GM19452 (cell line): ENCODE data around the gene GGCX.

Experiments
- ATAC-seq: cut with Tn5 transposase; IDR thresholded peaks from one replicate; pipeline ENCODE4 v1.9.1; 2021; ENCODE audit not compliant: unreplicated experiment

GGCX gene

GRCh38 chr2:85542777-85543176, 18.5 kb downstream of the GGCX start:
- no peak for ATAC-seq

DNA sequence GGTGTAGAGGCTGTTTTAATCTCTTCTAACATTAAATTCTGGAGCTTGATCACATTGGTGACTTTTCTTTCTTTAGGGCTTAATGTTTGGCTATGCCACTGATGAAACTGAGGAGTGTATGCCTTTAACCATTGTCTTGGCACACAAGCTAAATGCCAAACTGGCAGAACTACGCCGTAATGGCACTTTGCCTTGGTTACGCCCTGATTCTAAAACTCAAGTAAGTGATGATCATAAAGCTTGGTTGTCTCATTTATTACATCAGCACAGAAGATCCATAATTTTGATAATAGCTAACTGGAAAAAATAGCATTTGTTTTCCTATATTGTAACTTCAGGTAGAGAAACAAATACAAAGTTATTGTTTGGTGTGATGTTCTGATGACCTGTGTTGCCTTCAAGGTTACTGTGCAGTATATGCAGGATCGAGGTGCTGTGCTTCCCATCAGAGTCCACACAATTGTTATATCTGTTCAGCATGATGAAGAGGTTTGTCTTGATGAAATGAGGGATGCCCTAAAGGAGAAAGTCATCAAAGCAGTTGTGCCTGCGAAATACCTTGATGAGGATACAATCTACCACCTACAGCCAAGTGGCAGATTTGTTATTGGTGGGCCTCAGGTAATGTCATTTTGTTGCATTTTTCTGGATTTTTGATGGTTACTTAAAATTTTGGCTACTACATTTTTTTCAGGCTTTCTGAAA, 19.4 kb downstream of the GGCX start:
- ATAC-seq = no peak

GRCh38 chr2:85541262-85541661, 20.0 kb downstream of the GGCX start:
- ATAC-seq = no peak

DNA sequence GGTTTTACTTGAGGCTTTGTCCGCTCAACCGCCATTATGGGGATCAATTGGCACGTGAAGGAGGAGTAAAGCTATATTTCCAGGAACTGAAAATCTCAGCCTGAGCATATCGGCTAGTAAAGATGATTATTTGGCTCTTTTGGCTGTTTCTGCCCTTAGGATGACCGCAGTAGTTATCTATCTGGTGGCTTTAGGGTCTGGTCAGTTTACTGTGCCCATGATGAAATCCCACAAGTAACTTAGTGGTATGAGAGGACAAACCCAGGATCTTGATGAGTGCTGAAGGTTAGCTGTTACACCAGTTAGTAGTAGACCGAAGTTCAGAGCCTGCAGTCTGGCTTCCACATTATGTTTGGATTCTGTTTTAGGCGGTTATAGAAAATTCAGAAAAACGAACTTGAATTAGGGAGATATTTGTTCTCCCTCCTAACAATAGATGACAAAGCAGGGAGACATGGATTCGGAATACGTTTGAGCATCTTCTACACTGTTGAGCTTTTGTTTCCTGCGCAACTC, 21.1 kb downstream of the GGCX start:
- no peak for ATAC-seq

DNA sequence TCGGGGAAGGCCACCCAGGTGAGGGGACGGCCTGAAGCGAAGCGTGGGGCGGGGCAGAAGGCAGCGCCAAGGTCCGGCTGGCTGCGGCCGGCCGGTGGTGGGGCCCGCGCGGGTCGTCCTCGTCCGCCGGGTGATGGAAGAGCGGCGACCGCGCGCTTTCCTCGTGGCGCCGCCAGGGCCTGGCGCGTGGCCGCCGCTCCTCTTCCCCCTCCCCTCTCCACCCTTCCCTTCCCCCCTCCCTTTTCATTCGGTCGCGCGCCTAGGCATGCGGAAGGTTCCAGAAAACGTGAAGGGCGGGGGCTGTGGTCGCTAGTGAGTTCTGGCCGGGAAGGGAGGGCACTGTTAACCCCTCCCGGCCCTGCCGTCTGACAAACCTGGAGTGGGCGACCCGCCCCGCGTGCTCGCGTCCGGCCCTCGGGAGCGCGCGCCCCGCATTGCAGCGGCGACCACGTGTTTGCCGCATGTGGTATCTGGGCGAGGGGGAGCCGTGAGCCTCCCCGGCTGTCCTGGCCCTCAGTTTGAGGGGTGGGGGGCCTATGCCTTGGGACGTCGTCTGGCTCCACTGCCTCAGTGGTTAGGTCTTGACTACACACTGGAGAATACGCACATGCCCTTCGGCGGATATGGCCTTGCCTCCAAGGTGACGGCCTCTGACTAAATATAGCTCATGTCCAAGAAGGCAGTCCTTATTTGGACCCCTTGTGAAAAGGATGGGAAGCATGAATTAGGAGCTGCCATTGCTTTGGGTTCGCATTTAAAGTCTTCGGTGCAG, 21.7 kb downstream of the GGCX start:
- peak; percentile 33 for ATAC-seq

DNA sequence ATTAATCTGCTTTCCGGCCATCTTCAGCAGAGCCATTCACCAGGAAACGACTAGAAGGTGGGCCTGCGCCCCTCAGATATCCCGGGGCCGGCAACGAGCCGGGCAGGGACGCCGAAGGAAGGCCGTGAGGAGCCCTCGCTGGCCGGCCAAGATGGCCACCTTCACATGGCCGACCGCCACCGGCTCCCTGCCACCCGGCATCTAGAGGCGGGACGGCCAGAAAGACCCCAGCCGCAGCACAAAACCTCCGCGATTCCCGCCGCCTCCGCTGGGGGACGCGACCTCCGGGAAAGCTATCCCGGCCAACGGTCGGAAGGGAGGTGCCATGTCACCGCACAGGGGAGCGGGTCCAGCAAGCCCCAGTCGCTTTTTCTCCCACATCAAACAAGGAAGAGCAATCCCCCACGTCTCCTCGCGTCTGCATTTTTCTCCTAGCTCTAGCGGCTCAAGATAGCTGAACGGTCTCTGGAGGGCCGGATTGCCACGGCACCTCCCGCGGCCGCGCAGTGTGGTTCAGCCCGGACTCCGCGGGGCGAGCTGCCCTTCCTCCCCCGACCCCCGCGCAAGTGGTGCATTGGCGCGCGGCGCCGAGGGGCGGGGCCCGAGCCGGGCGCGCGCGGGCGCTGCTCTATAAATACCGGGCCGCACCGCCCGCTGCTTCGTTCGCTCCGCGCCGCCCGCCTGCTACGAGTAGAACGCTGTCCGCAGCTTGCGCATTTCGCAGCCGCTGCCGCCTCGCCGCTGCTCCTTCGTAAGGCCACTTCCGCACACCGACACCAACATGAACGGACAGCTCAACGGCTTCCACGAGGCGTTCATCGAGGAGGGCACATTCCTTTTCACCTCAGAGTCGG, 22.6 kb downstream of the GGCX start, which contains the start of gene MAT2A:
MAT2A (plus strand) TSS at position 662 of the 854 bp plus-strand sequence; CDS start at position 782, 120 bp downstream.
- peak; percentile 70 for ATAC-seq

DNA sequence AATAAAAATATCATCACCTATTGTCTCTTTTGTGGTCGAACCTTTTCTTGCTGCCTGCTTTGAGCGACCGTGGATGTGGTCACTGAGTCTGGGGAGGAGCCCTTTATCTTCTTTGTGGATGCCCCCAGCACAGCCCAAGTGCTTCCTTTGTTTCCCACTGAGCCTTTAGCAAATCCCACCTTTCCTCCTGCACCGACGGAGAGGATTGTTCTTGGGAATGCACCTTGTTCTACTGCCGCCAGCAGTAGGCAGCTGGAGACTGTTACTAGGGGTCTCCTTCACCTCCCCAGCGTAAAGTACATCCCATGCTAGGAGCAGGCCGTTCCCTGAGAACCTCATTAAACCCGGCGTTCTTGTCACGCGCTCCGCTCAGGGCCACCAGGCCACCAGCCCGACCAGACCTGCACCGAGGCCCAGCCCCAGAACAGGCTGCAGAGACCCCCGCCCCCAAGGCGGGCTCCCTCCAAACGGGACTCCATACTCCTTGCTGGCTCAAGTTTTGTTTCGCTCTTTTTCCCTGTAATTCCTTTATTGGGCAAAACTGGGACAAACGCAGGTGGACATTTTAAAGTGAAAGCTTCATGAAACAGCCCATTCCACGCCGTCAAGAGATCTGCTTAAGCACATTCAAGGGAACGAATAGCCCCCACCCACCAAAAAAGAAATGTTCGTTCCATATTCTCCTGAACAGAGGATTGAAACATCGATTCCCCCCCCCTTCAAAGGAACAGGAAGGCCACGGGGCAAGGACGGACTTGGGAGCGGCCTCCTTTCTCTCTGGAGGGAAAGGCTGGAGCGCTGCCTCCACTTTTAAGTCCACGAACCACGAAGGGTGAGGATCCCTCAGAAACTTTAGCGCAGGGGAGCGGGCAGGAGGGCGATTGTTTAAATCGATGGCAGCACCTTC, 23.4 kb downstream of the GGCX start:
- ATAC-seq = no peak

DNA sequence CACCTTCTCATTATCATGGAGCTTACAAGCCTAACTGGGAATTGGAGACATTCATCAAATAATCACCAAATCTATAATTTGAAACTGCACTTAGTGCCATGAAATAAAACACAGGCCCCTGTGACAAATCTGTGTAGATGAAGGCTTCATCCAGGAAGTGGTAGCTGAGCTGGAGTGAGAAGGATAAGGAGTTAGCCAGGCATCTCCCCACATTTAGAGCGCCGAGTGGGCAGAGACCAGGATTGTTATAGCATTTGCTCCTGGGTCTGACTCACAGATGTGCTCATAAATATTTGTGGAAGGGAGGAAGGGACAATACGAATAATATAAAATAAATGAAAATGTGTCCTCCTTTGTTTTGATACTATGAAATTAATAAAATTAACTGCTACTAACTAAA, 24.8 kb downstream of the GGCX start:
- no peak for ATAC-seq

- ATAC-seq = no peak
Measured at GRCh38 chr2:85534881-85535280, 26.4 kb downstream of the GGCX start.

DNA sequence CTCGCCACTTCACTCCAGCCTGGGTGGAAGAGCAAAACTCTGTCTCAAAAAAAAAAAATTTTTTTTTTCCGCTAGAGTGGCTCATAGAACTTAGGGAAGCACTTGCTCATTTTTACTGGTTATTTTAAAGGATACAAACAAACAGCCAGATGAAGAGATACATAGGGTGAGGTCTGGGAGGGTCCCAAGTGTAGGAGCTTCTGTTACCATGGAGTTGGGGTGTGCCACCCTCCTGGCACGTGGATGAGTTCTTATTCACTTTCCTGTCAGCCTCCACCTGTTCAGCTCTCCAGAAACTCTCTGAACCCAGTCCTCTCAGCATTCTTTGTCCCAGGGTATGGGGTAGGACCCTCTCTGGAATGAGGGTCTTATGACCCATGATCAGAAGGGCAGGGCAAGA, 27.2 kb downstream of the GGCX start:
- ATAC-seq = no peak

GRCh38 chr2:85531589-85531988, 29.7 kb downstream of the GGCX start:
- ATAC-seq = no peak

DNA sequence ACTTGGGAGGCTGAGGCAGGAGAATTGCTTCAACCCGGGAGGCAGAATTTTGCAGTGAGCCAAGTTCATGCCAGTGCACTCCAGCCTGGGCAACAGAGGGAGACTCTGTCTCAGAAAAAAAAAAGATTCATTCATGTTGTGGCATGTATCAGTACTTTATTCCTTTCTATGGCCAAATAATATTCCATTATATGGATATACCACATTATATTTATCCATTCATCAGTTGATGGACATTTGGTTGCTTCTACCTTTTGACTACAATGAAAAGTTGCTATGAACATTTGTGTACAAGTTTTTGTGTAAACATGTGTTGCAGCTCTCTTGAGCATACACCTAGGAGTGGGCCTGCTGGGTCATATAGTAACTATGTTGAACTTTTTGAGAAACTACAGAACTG, 31.5 kb downstream of the GGCX start:
- ATAC-seq = no peak

- ATAC-seq = no peak
Measured at GRCh38 chr2:85528355-85528754, 32.9 kb downstream of the GGCX start.

DNA sequence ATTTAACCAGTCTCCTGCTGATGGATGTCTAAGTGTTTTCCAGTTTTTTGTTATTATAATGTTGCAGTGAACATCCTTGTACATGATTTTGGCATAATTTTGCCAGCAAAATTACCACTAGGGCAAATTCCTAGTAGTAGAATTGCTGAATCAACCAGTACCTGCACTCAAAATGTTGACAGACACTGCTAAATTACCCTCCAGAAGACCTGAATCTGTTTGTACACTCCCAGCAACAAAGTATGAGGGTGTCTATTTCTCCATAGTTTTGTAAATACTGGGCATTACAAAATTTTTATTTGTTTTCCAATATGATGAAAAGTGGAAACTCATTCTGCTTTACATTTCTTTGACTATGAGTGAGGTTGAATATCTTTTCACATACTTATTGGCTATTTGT, 33.5 kb downstream of the GGCX start:
- ATAC-seq = no peak

DNA sequence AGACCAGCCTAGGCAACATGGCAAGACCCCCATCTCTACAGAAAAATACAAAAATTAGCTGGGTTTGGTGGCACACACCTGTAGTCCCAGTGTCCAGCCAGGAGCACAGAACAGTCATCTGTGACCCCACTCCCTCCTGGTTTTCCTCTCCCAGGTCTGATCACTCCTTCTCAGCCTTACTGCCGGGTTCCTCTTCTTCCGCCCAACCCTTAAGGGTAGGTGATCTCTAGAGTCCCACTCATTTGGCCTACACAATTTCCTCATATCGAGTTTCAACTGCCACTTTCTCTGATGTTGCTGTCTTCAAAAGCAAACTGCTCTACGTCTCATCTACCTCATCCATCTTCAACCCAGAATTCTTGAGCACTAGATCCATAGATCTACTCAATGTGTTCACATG, 35.7 kb downstream of the GGCX start:
- no peak for ATAC-seq

DNA sequence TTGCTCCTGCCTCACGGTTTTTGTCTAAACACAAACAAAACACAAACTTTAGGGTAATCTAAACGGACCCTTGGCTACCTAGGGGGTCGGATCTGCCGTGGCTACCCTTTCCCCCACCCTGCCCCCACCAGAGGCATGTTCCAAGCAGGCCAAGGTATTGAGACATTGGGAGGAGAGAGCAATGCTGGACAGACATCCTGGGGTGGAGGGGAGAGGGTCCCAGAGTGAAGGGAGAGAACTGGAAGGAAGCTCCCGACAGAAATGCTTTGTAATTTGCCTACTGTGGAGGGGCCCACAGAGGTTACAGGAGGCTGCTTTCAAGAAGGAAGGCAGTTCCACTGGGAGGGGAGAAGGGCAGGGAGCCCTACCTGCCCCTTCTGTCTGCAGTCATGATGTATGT, 36.3 kb downstream of the GGCX start:
- ATAC-seq = no peak

GRCh38 chr2:85524336-85524908, 36.9 kb downstream of the GGCX start:
- no peak for ATAC-seq

- no peak for ATAC-seq
Measured at GRCh38 chr2:85523903-85524335, 37.4 kb downstream of the GGCX start.

- ATAC-seq = no peak
Measured at GRCh38 chr2:85523062-85523902, 38.0 kb downstream of the GGCX start.
